HepG2 (cell line): ENCODE data around the gene TOP2B. TPM values are rescaled to one million over a fixed set of nuclear protein-coding genes. Genes with fewer than 3 reads are reported as not detected.

Experiments
- ATAC-seq: fragments of 200-7000 bp; cut with Tn5 transposase; 3 replicates; pipeline ENCODE4 v1.9.1; 2020; ENCODE audit warnings: mild to moderate bottlenecking, moderate library complexity
- BruUV-seq: library from RNA; stranded (reverse); fragments of 400-500 nt; replicated peaks from 2 replicates; lab custom pipeline; 2021; lab: Mats Ljungman, UMichigan
- CTCF ChIA-PET: fragments of 300-600 bp; formaldehyde crosslinking; extraction: SDS; loops from one replicate; lab custom pipeline; 2021; ENCODE audit warnings: low total read pairs, inconsistent platforms, low intra/inter-chr PET ratio; lab: Yijun Ruan, JAX
- POLR2A ChIA-PET: fragments of 350-600 bp; sonication (Branson Sonifier 250); formaldehyde crosslinking; loops from one replicate; lab custom pipeline; 2020; ENCODE audit warnings: antibody characterized with exemption, inconsistent platforms; lab: Yijun Ruan, JAX
- DNase-seq: peaks from one replicate; pipeline ENCODE4 v3.0.0-alpha.2; 2015; ENCODE audit warnings: low spot score
- FAIRE-seq: peaks from 3 replicates; lab custom pipeline; 2011; peaks lifted over from hg19 to GRCh38; lab: Jason Lieb, UNC
- H2AFZ ChIP-seq: one replicate; pipeline ENCODE4 v1.6.1; 2011; ENCODE audit warnings: low read length, inconsistent platforms
- H3K27ac ChIP-seq: fragments of 300-600 bp; 3 replicates; pipeline ENCODE4 v1.8.0; 2011; ENCODE audit warnings: mixed run types, mild to moderate bottlenecking, mixed read lengths, low read length, inconsistent platforms; ENCODE audit not compliant: insufficient read depth; ENCODE audit errors: extremely low read length
- H3K27me3 ChIP-seq, 2 experiments: fragments of 200-600 bp in 1 of 2; 2 replicates in 1 of 2; 3 replicates in 1 of 2; pipeline versions ENCODE4 v1.6.0 to v1.8.0; 2011; ENCODE audit warnings: low read length in 2 of 2, mild to moderate bottlenecking in 2 of 2, moderate library complexity in 2 of 2, inconsistent platforms in 1 of 2; ENCODE audit not compliant: insufficient read depth in 2 of 2, control insufficient read depth in 1 of 2
- H3K36me3 ChIP-seq, 2 experiments: fragments of 200-600 bp in 1 of 2; replicated peaks in 1 of 2; 2 replicates in 1 of 2; 3 replicates in 1 of 2; pipeline versions ENCODE4 v1.5.1 to v1.8.0; 2011; ENCODE audit warnings: low read length in 2 of 2, inconsistent platforms in 1 of 2; ENCODE audit not compliant: insufficient read depth in 2 of 2, control insufficient read depth in 1 of 2
- H3K4me1 ChIP-seq: 2 replicates; pipeline ENCODE4 v1.5.1; 2012; ENCODE audit warnings: low read length, inconsistent platforms; ENCODE audit not compliant: insufficient read depth
- H3K4me2 ChIP-seq: 2 replicates; pipeline ENCODE4 v1.6.0; 2011; ENCODE audit warnings: low read depth, low read length, inconsistent platforms
- H3K4me3 ChIP-seq, 3 experiments: fragments of 200-600 bp in 1 of 3; sonication (generic), shearing (Covaris generic) in 1 of 3; replicated peaks in 1 of 3; 2 replicates each; pipeline ENCODE4 v1.5.1; 2011 to 2016; ENCODE audit warnings: low read length in 3 of 3, inconsistent platforms in 2 of 3, low read depth in 2 of 3, mild to moderate bottlenecking in 2 of 3, control low read depth in 1 of 3, mixed read lengths in 1 of 3; ENCODE audit not compliant: insufficient read depth in 1 of 3
- H3K79me2 ChIP-seq: one replicate; pipeline ENCODE4 v1.6.1; 2011; ENCODE audit warnings: low read length, inconsistent platforms; ENCODE audit not compliant: insufficient read depth
- H3K9ac ChIP-seq: 2 replicates; pipeline ENCODE4 v1.6.0; 2011; ENCODE audit warnings: mild to moderate bottlenecking, low read depth, low read length, inconsistent platforms; ENCODE audit not compliant: insufficient read depth
- H3K9me3 ChIP-seq: 2 replicates; pipeline ENCODE4 v1.5.1; 2012; ENCODE audit warnings: mild to moderate bottlenecking, low read length
- H4K20me1 ChIP-seq: 2 replicates; pipeline ENCODE4 v1.6.0; 2011; ENCODE audit warnings: inconsistent platforms, mild to moderate bottlenecking, low read length, moderate library complexity; ENCODE audit not compliant: insufficient read depth
- BORCS8-MEF2B ChIP-seq: sonication (generic); formaldehyde crosslinking; IDR thresholded peaks from 2 replicates; pipeline ENCODE4 v1.8.0; 2022; ENCODE audit warnings: mild to moderate bottlenecking, missing genetic modification reagents
- FOSL2 ChIP-seq: sonication (generic); formaldehyde crosslinking; IDR thresholded peaks from 2 replicates; pipeline ENCODE4 v1.4.0; 2020; ENCODE audit warnings: missing genetic modification reagents
- HDAC6 ChIP-seq: fragments of 200-600 bp; sonication (generic); IDR thresholded peaks from 2 replicates; pipeline ENCODE4 v1.7.0; 2017; ENCODE audit warnings: mild to moderate bottlenecking, antibody characterized with exemption, low read length, low read depth
- KLF11 ChIP-seq: IDR thresholded peaks from 2 replicates; pipeline ENCODE4 v1.6.1; 2016; ENCODE audit warnings: missing compliant biosample characterization
- KLF15 ChIP-seq: sonication (generic); formaldehyde crosslinking; IDR thresholded peaks from 2 replicates; pipeline ENCODE4 v1.8.1; 2023; ENCODE audit warnings: borderline replicate concordance, mild to moderate bottlenecking, inconsistent platforms, missing genetic modification reagents, mixed read lengths
- KLF9 ChIP-seq: IDR thresholded peaks from 2 replicates; pipeline ENCODE4 v1.6.1; 2016; ENCODE audit warnings: low read depth
- NFIB ChIP-seq: sonication (generic); formaldehyde crosslinking; IDR thresholded peaks from 2 replicates; pipeline ENCODE4 v1.9.0; 2021; ENCODE audit warnings: missing genetic modification reagents, mild to moderate bottlenecking, borderline replicate concordance
- PHF21A ChIP-seq: sonication (generic); formaldehyde crosslinking; IDR thresholded peaks from 2 replicates; pipeline ENCODE4 v1.5.0; 2020; ENCODE audit warnings: mild to moderate bottlenecking, missing genetic modification reagents
- TEF ChIP-seq: sonication (generic); formaldehyde crosslinking; IDR thresholded peaks from 2 replicates; pipeline ENCODE4 v1.5.0; 2020; ENCODE audit warnings: missing genetic modification reagents
- ZBTB21 ChIP-seq: sonication (generic); formaldehyde crosslinking; IDR thresholded peaks from 2 replicates; pipeline ENCODE4 v1.4.0; 2020; ENCODE audit warnings: missing genetic modification reagents
- ZBTB34 ChIP-seq: sonication (generic); formaldehyde crosslinking; IDR thresholded peaks from 2 replicates; pipeline ENCODE4 v1.8.0; 2022; ENCODE audit warnings: mild to moderate bottlenecking, missing genetic modification reagents
- ZNF547 ChIP-seq: sonication (generic); formaldehyde crosslinking; IDR thresholded peaks from 2 replicates; pipeline ENCODE4 v1.5.1; 2020; ENCODE audit warnings: mild to moderate bottlenecking, missing genetic modification reagents
- ZNF556 ChIP-seq: sonication (generic); formaldehyde crosslinking; IDR thresholded peaks from 2 replicates; pipeline ENCODE4 v1.4.0; 2020; ENCODE audit warnings: mild to moderate bottlenecking, missing genetic modification reagents, borderline replicate concordance
- ZNF572 ChIP-seq: sonication (generic); formaldehyde crosslinking; IDR thresholded peaks from 2 replicates; pipeline ENCODE4 v1.5.1; 2020; ENCODE audit warnings: mild to moderate bottlenecking, missing genetic modification reagents
- WGBS: methylation state at CpG from one replicate; pipeline ENCODE4 v1.1.6; 2017; ENCODE audit warnings: low lambda C conversion rate; 5-methylcytosine and 5-hydroxymethylcytosine counted together
- in situ Hi-C: cut with HindIII; loops from 2 replicates; pipeline ENCODE4 v1.10.0; 2017; ENCODE audit warnings: low pct_unique_long_range_greater_than_20kb; ENCODE audit not compliant: extremely low pct_ligation_motif_present
- intact Hi-C: fragments of 100-400 bp; cut with micrococcal nuclease; formaldehyde crosslinking; loops from one replicate; pipeline ENCODE4 v1.10.0; 2022; ENCODE audit not compliant: unreplicated experiment
- polyA plus RNA-seq, 8 experiments: library from polyadenylated mRNA; depleted of rRNA in 3 of 8; stranded (reverse) in 7 of 8; unstranded in 1 of 8; fragments of >200 nt; fragmentation: Illumina TruSeq in 4 of 8; extraction: Trizol in 4 of 8; gene quantifications; 2 replicates each; pipeline versions ENCODE4 v1.2.1 to v1.2.3, GENCODE V29; 2011 to 2016; ENCODE audit warnings: low read depth in 4 of 8, missing spikeins in 1 of 8, mixed read lengths in 1 of 8; ENCODE audit not compliant: insufficient read depth in 1 of 8
- total RNA-seq, 5 experiments: library from RNA; depleted of rRNA; stranded (reverse); fragments of >200 nt; fragmentation: Illumina TruSeq; extraction: Trizol; gene quantifications; 2 replicates each; pipeline ENCODE4 v1.2.3, GENCODE V29; 2016; ENCODE audit warnings: low read depth in 1 of 5

The TOP2B gene
- total and polyA plus RNA-seq, 2 of the 13 experiments (the other 11 are each of a cell fraction or from before 2014, with no cell fraction given): 27.6 to 88.1 TPM

- H3K79me2 ChIP-seq: no peaks in the 10 kb centered on the region
- in situ Hi-C loops: no loop called here
- TF ChIP-seq NFIB: no peak
- no peak for TF ChIP-seq TEF (CRISPR knock-in tag)
- TF ChIP-seq FOSL2 (CRISPR knock-in tag): no peak
- no peak for TF ChIP-seq KLF11 (CRISPR knock-in tag)
- no peak for TF ChIP-seq KLF9 (CRISPR knock-in tag)
- no peak for TF ChIP-seq ZNF572
- TF ChIP-seq BORCS8-MEF2B (CRISPR knock-in tag): no peak
- no peak for TF ChIP-seq ZBTB21 (CRISPR knock-in tag)
- TF ChIP-seq PHF21A: no peak
- no peak for TF ChIP-seq ZNF556 (CRISPR knock-in tag)
- no peak for TF ChIP-seq HDAC6
- no peak for TF ChIP-seq ZBTB34 (CRISPR knock-in tag)
- TF ChIP-seq KLF15 (CRISPR knock-in tag): no peak
- no peak for TF ChIP-seq ZNF547 (CRISPR knock-in tag)
- WGBS: 50% methylated on average over 3 of the region's 3 CpGs
- POLR2A ChIA-PET: no interaction called here
- no peak overlapping the region for H3K4me2 ChIP-seq
- H4K20me1 ChIP-seq: no peaks in the 10 kb centered on the region
- H3K9ac ChIP-seq: no peak overlapping the region
- no peak overlapping the region for H2AFZ ChIP-seq
- no peak overlapping the region for H3K27ac ChIP-seq
- CTCF ChIA-PET: no interaction called here
- H3K4me1 ChIP-seq: no peaks in the 10 kb centered on the region
- H3K9me3 ChIP-seq: no peaks in the 10 kb centered on the region
- FAIRE-seq (no peak), DNase-seq (no peak), ATAC-seq (no peak)
- no TSS peak for BruUV-seq
- H3K4me3 ChIP-seq: no peak overlapping the region
- H3K36me3 ChIP-seq: no peaks in the 10 kb centered on the region
- H3K27me3 ChIP-seq: no peaks in the 10 kb centered on the region
- intact Hi-C loops: no loop called here
Measured at GRCh38 chr3:25557694-25558093, 107.0 kb downstream of the TOP2B start.
